HL-60 (cell line): ENCODE measurements around the gene SETBP1.

Source experiments
- CTCF ChIP-seq: IDR thresholded peaks from one replicate; pipeline ENCODE4 v1.5.1; 2011; ENCODE audit warnings: low read length, control low read depth, inconsistent platforms; ENCODE audit not compliant: insufficient read depth
- SPI1 ChIP-seq: IDR thresholded peaks from 2 replicates; pipeline ENCODE4 v1.6.1; 2012; ENCODE audit warnings: low read depth, mild to moderate bottlenecking, borderline replicate concordance
- TF ChIP-seq, protein P1 (sequence below): IDR thresholded peaks from 2 replicates; pipeline ENCODE4 v1.6.1; 2012; ENCODE audit warnings: low read depth; ENCODE audit not compliant: insufficient replicate concordance

GRCh38 chr18:45102863-45103262, 422.2 kb downstream of the SETBP1 start:
- TF ChIP-seq CTCF (no peak), SPI1 (no peak)
- TF ChIP-seq, protein P1, sequence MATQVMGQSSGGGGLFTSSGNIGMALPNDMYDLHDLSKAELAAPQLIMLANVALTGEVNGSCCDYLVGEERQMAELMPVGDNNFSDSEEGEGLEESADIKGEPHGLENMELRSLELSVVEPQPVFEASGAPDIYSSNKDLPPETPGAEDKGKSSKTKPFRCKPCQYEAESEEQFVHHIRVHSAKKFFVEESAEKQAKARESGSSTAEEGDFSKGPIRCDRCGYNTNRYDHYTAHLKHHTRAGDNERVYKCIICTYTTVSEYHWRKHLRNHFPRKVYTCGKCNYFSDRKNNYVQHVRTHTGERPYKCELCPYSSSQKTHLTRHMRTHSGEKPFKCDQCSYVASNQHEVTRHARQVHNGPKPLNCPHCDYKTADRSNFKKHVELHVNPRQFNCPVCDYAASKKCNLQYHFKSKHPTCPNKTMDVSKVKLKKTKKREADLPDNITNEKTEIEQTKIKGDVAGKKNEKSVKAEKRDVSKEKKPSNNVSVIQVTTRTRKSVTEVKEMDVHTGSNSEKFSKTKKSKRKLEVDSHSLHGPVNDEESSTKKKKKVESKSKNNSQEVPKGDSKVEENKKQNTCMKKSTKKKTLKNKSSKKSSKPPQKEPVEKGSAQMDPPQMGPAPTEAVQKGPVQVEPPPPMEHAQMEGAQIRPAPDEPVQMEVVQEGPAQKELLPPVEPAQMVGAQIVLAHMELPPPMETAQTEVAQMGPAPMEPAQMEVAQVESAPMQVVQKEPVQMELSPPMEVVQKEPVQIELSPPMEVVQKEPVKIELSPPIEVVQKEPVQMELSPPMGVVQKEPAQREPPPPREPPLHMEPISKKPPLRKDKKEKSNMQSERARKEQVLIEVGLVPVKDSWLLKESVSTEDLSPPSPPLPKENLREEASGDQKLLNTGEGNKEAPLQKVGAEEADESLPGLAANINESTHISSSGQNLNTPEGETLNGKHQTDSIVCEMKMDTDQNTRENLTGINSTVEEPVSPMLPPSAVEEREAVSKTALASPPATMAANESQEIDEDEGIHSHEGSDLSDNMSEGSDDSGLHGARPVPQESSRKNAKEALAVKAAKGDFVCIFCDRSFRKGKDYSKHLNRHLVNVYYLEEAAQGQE, result no peak
